Keratinocyte (primary cell): Measurements from ENCODE around the gene NRDC. TPM values are rescaled to one million over a fixed set of nuclear protein-coding genes. Genes with fewer than 3 reads are reported as not detected.

Source experiments
- DNase-seq: peaks from one replicate; pipeline ENCODE4 v3.0.0-alpha.2; 2011; ENCODE audit warnings: low read depth, missing footprints, low spot score
- FAIRE-seq: peaks from 2 replicates; lab custom pipeline; 2011; peaks lifted over from hg19 to GRCh38; lab: Jason Lieb, UNC
- H2AFZ ChIP-seq: 2 replicates; pipeline ENCODE4 v1.6.0; 2012; ENCODE audit warnings: low read length, control low read depth, inconsistent platforms; ENCODE audit not compliant: control insufficient read depth
- H3K27ac ChIP-seq: 2 replicates; pipeline ENCODE4 v1.5.1; 2011; ENCODE audit warnings: low read length; ENCODE audit not compliant: control insufficient read depth, insufficient read depth
- H3K27me3 ChIP-seq: 3 replicates; pipeline ENCODE4 v1.6.0; 2011; ENCODE audit warnings: low read length; ENCODE audit not compliant: control insufficient read depth, insufficient read depth; ENCODE audit errors: extremely low read depth
- H3K36me3 ChIP-seq, 2 experiments: 2 replicates in 1 of 2; 3 replicates in 1 of 2; pipeline ENCODE4 v1.5.1; 2011; ENCODE audit warnings: low read length in 2 of 2, mild to moderate bottlenecking in 1 of 2; ENCODE audit not compliant: control insufficient read depth in 2 of 2, insufficient read depth in 2 of 2; ENCODE audit errors: extremely low read depth in 1 of 2
- H3K4me1 ChIP-seq: 3 replicates; pipeline ENCODE4 v1.5.1; 2011; ENCODE audit warnings: low read length; ENCODE audit not compliant: control insufficient read depth, insufficient read depth; ENCODE audit errors: extremely low read depth
- H3K4me2 ChIP-seq: 3 replicates; pipeline ENCODE4 v1.6.0; 2011; ENCODE audit warnings: low read depth, low read length; ENCODE audit not compliant: control insufficient read depth, insufficient read depth; ENCODE audit errors: extremely low read depth
- H3K4me3 ChIP-seq, 3 experiments: fragments of 200-600 bp in 1 of 3; sonication (generic) in 1 of 3; 2 replicates in 2 of 3; 3 replicates in 1 of 3; pipeline ENCODE4 v1.5.1; 2011 to 2016; ENCODE audit warnings: low read length in 3 of 3, mild to moderate bottlenecking in 3 of 3, control low read depth in 2 of 3, inconsistent platforms in 1 of 3, low read depth in 1 of 3, mixed read lengths in 1 of 3, mixed run types in 1 of 3, moderate library complexity in 1 of 3; ENCODE audit not compliant: control insufficient read depth in 2 of 3, insufficient read depth in 2 of 3; ENCODE audit errors: extremely low read depth in 1 of 3
- H3K79me2 ChIP-seq: 2 replicates; pipeline ENCODE4 v1.6.0; 2012; ENCODE audit warnings: low read length; ENCODE audit not compliant: control insufficient read depth, insufficient read depth
- H3K9ac ChIP-seq: 3 replicates; pipeline ENCODE4 v1.6.0; 2011; ENCODE audit warnings: low read length; ENCODE audit not compliant: control insufficient read depth, insufficient read depth; ENCODE audit errors: extremely low read depth
- H3K9me1 ChIP-seq: 3 replicates; pipeline ENCODE4 v1.6.0; 2011; ENCODE audit warnings: low read length; ENCODE audit not compliant: control insufficient read depth, insufficient read depth; ENCODE audit errors: extremely low read depth
- H3K9me3 ChIP-seq: 2 replicates; pipeline ENCODE4 v1.5.1; 2012; ENCODE audit warnings: low read depth, low read length; ENCODE audit not compliant: control insufficient read depth
- H4K20me1 ChIP-seq: 3 replicates; pipeline ENCODE4 v1.6.0; 2011; ENCODE audit warnings: low read length; ENCODE audit not compliant: control insufficient read depth, insufficient read depth; ENCODE audit errors: extremely low read depth
- EZH2 ChIP-seq: IDR thresholded peaks from one replicate; pipeline ENCODE4 v1.6.1; 2012; ENCODE audit warnings: inconsistent platforms, mild to moderate bottlenecking, low read length, moderate library complexity
- dilution Hi-C: fragments of 300-500 bp; cut with MboI; formaldehyde crosslinking; loops from one replicate; pipeline ENCODE4 v1.7.0; 2020; ENCODE audit warnings: low sequenced_read_pairs; ENCODE audit not compliant: extremely low pct_ligation_motif_present
- polyA plus RNA-seq, 5 experiments: library from polyadenylated mRNA; depleted of rRNA in 3 of 5; stranded (reverse) in 3 of 5; stranded (forward) in 1 of 5; unstranded in 1 of 5; fragments of >200 nt; gene quantifications; 1 replicate in 1 of 5; 2 replicates in 3 of 5; 3 replicates in 1 of 5; pipeline versions ENCODE4 v1.2.1 to v1.2.3, GENCODE V29; 2011 to 2012; ENCODE audit warnings: missing spikeins in 2 of 5, low read depth in 1 of 5, low replicate concordance in 1 of 5
- TF ChIP-seq, protein P1 (sequence below), 3 experiments: IDR thresholded peaks in 1 of 3; conservative IDR thresholded peaks in 1 of 3; optimal IDR thresholded peaks in 1 of 3; 2 replicates in 2 of 3; 3 replicates in 1 of 3; pipeline versions ENCODE3 to v1.5.1; 2011; ENCODE audit warnings: low read length in 3 of 3, mild to moderate bottlenecking in 3 of 3, moderate library complexity in 2 of 3, control low read depth in 1 of 3, inconsistent platforms in 1 of 3; ENCODE audit not compliant: insufficient read depth in 2 of 3; ENCODE audit errors: extremely low read depth in 1 of 3

NRDC gene
- polyA plus RNA-seq, 1 donor (not counting 4 experiments of a cell fraction or from before 2014, with no cell fraction given), result 183 TPM

DNA sequence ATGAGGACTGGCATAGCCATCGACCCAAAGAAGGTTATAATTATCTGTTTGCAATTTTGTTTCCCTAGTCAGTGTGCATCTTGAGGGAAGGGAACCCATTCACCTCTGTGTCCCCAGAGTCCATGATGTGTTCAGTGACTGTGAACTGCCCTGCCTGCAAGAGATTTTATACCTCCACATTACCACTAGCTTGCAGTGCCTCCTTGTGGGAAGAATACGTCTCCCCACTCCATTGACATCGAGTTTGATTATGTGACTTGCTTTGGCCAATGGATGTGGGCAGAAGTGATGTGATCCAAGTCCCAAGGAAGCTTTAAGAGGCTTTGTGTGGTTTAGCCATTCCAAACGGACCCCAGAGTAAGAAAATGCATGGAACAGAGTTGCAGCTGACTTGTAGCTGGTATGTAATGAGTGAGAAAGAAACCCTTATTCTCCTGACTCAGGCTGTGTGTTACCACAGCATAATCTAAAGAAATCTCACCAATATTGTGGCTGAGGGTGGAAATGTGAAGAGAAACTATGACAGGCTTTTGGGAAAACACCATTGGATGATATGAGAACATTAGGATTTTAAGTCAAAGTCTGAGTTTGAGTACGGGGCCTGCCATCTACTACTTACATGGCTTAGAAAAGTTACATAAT, 47.8 kb upstream of the NRDC start:
- DNase-seq, result peak; percentile 32

DNA sequence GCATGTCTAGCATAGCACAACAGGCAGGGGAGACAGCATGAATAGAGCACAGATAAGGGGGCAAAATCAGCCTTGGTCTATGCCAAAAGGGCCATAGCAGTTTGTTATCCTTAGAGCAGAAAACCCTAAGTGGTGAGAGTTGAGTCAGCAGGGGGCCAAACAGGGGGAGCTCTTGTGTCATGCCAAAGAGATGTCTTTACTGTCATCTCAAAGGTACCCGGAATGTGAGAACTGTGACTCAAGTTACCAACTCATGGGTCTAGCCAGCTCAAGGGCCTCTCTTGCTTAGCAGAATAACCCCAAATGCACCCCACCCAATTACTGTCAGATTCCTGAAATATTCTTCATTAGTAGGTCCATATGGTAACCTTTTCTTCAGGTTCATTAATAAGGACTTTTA, 45.9 kb upstream of the NRDC start:
- H3K4me3 ChIP-seq, result no peak overlapping the region
- TF ChIP-seq, protein P1, sequence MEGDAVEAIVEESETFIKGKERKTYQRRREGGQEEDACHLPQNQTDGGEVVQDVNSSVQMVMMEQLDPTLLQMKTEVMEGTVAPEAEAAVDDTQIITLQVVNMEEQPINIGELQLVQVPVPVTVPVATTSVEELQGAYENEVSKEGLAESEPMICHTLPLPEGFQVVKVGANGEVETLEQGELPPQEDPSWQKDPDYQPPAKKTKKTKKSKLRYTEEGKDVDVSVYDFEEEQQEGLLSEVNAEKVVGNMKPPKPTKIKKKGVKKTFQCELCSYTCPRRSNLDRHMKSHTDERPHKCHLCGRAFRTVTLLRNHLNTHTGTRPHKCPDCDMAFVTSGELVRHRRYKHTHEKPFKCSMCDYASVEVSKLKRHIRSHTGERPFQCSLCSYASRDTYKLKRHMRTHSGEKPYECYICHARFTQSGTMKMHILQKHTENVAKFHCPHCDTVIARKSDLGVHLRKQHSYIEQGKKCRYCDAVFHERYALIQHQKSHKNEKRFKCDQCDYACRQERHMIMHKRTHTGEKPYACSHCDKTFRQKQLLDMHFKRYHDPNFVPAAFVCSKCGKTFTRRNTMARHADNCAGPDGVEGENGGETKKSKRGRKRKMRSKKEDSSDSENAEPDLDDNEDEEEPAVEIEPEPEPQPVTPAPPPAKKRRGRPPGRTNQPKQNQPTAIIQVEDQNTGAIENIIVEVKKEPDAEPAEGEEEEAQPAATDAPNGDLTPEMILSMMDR (optimal IDR thresholded peaks at IDR 0.05 in 1 of 3, IDR thresholded peaks at IDR 0.05 in 1 of 3, conservative IDR thresholded peaks at IDR 0.05 in 1 of 3; ENCODE audit: extremely low read depth in 1 of 3, insufficient read depth in 2 of 3, low read length in 3 of 3), result no peak
- no peak for TF ChIP-seq EZH2
- no peaks in the 10 kb centered on the region for H3K36me3 ChIP-seq
- H2AFZ ChIP-seq, result no peak overlapping the region
- no peak overlapping the region for H3K27ac ChIP-seq
- no peaks in the 10 kb centered on the region for H3K9me3 ChIP-seq
- no peaks in the 10 kb centered on the region for H3K9me1 ChIP-seq
- peaks cover 24% of the 10 kb centered on the region for H3K4me1 ChIP-seq
- FAIRE-seq (peak; percentile 80), DNase-seq (no peak)
- no peak overlapping the region for H3K4me2 ChIP-seq
- no peaks in the 10 kb centered on the region for H4K20me1 ChIP-seq
- no peaks in the 10 kb centered on the region for H3K27me3 ChIP-seq
- H3K79me2 ChIP-seq, result no peaks in the 10 kb centered on the region
- dilution Hi-C loops, result no loop called here
- H3K9ac ChIP-seq, result no peak overlapping the region

More for the DNA sequence above, 47.8 kb upstream of the NRDC start:
- peaks cover 24% of the 10 kb centered on the region for H3K4me1 ChIP-seq
- no peaks in the 10 kb centered on the region for H4K20me1 ChIP-seq
- no peak overlapping the region for H3K4me2 ChIP-seq
- FAIRE-seq, result peak; percentile 96
- H3K9me1 ChIP-seq, result no peaks in the 10 kb centered on the region
- no peak overlapping the region for H3K27ac ChIP-seq
- TF ChIP-seq, protein P1 (optimal IDR thresholded peaks at IDR 0.05 in 1 of 3, IDR thresholded peaks at IDR 0.05 in 1 of 3, conservative IDR thresholded peaks at IDR 0.05 in 1 of 3; ENCODE audit: extremely low read depth in 1 of 3, insufficient read depth in 2 of 3, low read length in 3 of 3), result peak; percentile 54 to 86 (median 59)
- TF ChIP-seq EZH2, result no peak
- dilution Hi-C loops, result no loop called here
- H3K9ac ChIP-seq, result no peak overlapping the region
- H2AFZ ChIP-seq, result no peak overlapping the region
- no peaks in the 10 kb centered on the region for H3K27me3 ChIP-seq
- no peak overlapping the region for H3K4me3 ChIP-seq
- no peaks in the 10 kb centered on the region for H3K9me3 ChIP-seq
- H3K79me2 ChIP-seq, result no peaks in the 10 kb centered on the region
- H3K36me3 ChIP-seq, result no peaks in the 10 kb centered on the region
